Activated CD8-positive, alpha-beta memory T cell treated with anti-CD3 and anti-CD28 coated beads for 4 hours (primary cell): ENCODE data around the gene NOTCH1.
"Not testable (repeated sequence)": the region's sequence is repeated elsewhere in the genome, so short reads cannot be mapped to it uniquely, and the experiment has no call there.

Source experiments
- DNase-seq, 2 donors: peaks; one replicate each; pipeline ENCODE4 v3.0.0-alpha.2; 2020; ENCODE audit warnings: low read depth in 2 of 2

NOTCH1 gene

GRCh38 chr9:136578915-136579649 is 33.2 kb upstream of the NOTCH1 start:
- no peak for DNase-seq

DNA sequence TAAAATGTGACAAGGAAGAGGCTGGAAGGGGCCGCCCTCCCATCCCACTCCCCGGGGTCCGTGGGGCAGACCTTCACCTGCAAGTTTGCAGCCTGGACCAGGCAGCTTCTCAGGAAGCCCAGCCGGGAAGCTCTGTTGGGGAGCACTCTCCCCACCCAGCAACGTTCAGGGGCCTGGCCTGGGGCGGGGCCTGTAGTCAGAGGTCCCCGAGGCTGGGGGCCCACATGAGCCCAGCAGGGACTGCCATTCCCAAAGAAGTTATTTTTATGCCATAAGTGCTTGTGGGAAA is 32.7 kb upstream of the NOTCH1 start:
- no peak for DNase-seq

DNA sequence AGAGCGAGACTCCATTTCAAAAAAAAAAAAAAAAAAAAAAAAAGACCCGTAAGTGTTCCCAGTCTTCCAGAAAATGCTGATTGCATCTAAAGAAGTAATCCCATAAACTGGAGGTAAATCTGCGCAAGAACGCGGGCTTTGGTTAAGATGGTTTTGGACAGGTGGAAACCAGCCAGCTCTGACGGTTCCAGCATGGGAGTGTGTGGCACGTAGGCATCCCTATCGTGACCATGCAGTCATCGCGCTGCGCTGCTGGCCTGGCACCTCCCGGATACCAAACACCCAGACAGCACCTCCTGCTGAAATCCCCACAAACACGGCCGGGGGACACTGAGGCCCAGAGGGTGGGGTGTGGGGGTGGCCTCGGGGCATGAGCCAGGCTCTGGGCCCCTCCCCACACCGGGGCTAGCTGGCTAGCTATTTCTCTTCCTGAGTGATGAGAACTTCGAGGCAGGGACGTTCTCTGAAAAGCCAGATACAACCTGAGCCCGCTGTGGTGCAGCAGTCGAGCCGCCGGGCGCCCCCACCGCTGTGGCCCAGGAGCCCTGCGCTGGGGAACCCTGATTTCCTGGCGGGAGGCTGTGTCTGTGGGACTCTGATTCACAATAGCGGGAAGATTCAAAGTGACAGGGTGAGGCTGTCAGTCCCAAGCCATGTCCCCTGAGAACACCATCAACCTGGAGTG is 32.2 kb upstream of the NOTCH1 start:
- DNase-seq = no peak

DNA sequence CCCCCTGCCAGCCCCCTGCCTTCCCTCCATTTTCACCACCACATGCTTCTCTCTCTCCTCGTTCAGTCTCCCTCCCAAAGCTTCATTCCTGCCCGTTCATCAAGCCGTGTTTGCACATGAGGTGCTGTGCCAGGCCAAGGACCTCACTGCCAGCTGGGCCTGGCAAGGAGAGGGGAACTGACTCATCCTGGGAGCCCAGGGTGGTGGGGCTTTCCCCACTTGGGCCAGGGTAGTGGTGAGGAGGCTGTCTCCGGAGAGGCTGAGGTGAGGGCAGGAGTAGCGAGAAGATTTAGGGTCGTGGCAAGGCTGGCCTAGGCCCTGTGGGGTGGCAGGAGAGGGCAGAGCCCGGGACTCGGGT is 30.4 kb upstream of the NOTCH1 start:
- no peak for DNase-seq

GRCh38 chr9:136575626-136576268 is 29.9 kb upstream of the NOTCH1 start:
- no peak for DNase-seq

DNA sequence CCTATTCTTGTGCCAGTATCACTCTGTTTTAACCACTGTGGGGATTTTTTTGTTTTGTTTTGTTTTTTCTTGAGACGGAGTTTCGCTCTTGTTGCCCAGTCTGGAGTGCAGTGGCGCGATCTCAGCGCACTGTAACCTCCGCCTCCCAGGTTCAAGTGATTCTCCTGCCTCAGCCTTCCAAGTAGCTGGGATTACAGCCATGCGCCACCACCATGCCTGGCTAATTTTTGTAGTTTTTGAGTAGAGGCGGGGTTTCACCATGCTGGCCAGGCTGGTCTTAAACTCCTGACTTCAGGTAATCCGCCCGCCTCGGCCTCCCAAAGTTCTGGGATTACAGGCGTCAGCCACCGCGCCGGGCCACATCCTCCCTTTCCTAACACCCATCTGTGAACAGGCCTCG is 28.8 kb upstream of the NOTCH1 start:
- DNase-seq = not testable (repeated sequence)

GRCh38 chr9:136572828-136573625 is 27.2 kb upstream of the NOTCH1 start:
- no peak for DNase-seq

GRCh38 chr9:136572003-136572827 is 26.4 kb upstream of the NOTCH1 start:
- DNase-seq = no peak

GRCh38 chr9:136571531-136571930 is 25.7 kb upstream of the NOTCH1 start:
- no peak for DNase-seq

DNA sequence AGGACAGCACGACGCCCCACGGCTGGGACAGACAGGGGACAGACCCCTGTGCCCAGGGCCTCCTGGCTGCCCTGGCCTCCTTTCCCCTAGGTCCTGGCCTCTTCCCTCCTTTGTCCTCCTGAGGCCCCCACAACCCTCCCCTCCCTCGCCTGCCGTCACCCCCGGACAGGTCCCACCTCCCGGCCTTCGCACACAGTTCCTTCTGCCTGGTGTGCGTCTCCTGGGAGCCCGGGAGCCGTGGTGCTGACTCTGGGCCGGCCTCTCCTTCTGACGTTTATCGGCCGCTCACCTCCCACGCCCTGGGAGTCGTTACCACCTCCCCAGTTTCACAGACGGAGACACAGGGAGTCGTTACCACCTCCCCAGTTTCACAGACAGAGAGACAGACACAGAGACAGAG is 25.1 kb upstream of the NOTCH1 start:
- DNase-seq = no peak

- DNase-seq = no peak
Observed at GRCh38 chr9:136570191-136570845, 24.5 kb upstream of the NOTCH1 start.

GRCh38 chr9:136569526-136570148 is 23.8 kb upstream of the NOTCH1 start:
- DNase-seq = no peak

- DNase-seq = no peak
Observed at GRCh38 chr9:136568288-136569081, 22.6 kb upstream of the NOTCH1 start.

- DNase-seq = no peak
Observed at GRCh38 chr9:136567651-136568287, 21.9 kb upstream of the NOTCH1 start.

GRCh38 chr9:136566901-136567300 is 21.1 kb upstream of the NOTCH1 start:
- DNase-seq = no peak

- no peak for DNase-seq
Observed at GRCh38 chr9:136566553-136566895, 20.7 kb upstream of the NOTCH1 start.

DNA sequence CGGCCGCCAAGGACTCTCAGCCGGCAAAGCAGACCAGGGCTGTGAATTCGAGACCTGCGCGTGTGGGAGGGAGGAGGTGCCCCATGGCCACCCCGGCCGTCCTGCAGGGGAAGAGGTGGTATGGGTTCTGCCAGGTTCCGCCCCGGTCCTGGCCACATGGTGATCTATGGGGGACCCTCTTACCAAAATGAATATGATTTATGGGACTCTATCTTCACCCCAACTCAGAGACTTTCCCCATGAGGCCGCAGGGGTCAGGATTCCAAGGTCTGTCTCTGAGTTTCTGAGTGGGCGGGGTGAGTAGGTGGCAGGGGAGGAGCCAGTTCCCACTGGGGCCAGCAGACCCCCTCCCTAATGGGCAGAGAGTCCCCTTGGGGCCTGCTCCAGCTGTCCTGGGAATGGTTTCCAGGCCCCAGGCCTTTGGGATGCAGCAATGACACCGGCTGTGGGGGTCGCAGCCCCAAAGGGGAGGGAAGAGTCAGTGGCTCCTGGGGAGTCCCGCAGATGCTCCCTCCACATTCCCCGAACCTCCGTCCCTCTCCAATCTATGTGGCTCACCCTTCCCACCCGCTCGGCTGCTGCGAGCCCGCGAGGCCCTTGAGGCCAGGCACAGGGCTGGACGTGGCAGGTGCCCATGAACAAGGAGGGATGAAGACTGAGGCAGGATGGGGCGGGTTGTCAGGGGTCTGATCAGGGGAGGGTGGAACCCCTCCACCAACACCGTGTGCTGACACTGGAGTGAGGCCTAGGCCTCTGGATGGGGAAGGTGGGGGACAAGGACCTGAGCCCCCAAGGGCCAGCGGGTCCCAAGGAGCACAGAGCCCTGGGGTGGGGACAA is 20.1 kb upstream of the NOTCH1 start:
- no peak for DNase-seq

DNA sequence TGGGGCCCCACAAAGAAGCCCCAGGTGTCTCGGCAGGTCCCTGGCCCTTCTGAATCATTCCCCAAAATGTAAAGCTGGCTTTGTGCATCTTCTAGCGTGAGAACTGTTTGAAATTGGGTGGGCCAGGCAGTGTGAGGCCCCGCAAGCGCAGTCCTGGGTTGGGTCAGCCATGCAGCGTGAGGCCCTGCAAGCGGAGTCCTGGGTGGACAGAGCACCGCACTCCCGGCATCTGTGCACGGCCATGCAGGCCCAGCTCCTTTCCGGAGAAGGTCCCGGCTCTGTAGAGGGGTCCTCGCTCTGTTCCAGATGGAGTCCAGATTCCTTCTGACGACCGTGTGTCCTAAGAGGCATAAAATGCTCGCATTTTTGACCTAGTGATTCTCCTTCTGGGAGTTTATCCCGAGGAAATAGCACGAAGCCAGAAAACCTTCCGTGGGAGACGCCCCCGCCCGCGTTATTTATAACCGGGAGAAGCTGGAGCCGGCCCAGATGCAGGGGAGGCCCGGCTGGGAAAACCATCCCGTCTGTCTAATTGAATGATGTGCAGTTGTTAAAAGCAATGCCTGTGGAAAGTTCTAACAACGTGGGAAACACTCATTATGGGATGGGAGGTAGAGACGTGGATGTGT is 19.4 kb upstream of the NOTCH1 start:
- DNase-seq = no peak
